SKM-1 (cell line): ENCODE data around the gene ZCCHC24.
A peak's percentile ranks its signal among the peaks of the same experiment; 100 is the strongest.

Experiments used
- DNase-seq: peaks from one replicate; lab custom pipeline; 2025; ENCODE audit not compliant: unreplicated experiment; lab: John Stamatoyannopoulos, UW

Gene ZCCHC24

DNA sequence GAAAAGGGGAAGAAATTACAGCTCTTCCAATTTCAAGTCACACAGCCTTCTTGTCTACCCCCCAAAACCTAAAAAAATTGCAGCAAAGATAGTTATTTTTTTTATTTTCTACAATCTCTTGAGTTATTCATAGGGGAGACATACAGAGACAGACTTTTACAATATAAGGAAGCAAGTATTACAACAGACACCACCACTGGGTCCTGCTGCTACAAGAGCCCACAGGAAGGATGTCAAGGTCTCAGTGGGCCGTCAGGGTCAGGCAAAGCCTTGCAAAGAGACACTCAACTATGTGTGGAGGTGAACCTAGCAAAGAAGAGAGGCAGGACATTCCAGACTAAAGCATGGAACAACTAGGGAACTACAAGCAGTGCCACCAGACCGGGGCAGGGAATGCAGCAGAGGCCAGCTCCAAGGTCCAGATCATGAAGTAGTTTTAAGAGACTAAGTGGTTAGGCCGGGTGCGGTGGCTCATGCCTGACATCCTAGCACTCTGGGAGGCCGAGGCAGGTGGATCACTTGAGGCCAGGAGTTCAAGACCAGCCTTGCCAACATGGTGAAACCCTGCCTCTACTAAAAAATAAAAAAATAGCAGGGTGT is 28.2 kb upstream of the ZCCHC24 start:
- DNase-seq = peak; percentile 40

GRCh38 chr10:79472951-79473350 is 27.5 kb upstream of the ZCCHC24 start:
- DNase-seq = no peak

DNA sequence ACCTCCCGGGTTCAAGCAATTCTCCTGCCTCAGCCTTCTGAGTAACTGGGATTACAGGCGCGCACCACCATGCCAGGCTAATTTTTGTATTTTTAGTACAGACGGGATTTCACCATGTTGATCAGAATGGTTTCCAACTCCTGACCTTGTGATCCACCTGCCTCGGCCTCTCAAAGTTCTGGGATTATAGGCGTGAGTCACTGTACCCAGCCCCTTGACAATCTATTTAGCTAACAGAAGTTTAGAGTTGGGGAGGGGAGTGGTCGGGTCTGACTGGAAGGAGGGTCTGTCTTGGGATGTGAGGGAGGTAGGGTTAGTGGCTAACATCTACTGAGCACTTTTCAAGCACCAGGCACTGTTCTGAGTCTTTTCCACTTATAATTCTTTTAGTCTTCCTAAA is 27.0 kb upstream of the ZCCHC24 start:
- no peak for DNase-seq

- DNase-seq = no peak
These were observed 26.4 kb upstream of the ZCCHC24 start for GRCh38 chr10:79471776-79472175.

DNA sequence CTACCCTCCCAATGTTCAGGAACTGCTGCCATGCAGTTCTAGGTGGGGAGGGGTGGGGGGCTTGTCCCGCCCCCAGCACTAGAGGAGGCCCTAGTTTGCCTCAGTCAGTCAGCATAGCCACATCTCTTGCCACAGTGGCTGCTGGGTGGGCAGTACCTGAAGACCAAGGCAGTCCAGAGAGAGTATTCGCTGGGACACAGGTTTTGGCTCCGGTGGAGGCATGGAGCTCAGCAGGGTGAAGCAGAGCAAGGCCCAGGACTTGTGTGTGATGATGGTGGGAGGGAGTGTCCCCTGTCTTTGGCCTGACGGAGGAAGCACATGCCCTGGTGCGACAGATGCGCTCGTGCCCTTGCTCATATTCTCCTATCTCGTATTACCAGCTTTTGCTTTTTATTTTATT is 24.7 kb upstream of the ZCCHC24 start:
- no peak for DNase-seq

GRCh38 chr10:79468841-79469585 is 23.6 kb upstream of the ZCCHC24 start:
- DNase-seq = no peak

GRCh38 chr10:79468015-79468560 is 22.7 kb upstream of the ZCCHC24 start:
- DNase-seq = peak; percentile 61

GRCh38 chr10:79465341-79465740 is 19.9 kb upstream of the ZCCHC24 start:
- no peak for DNase-seq

GRCh38 chr10:79463578-79464496 is 18.4 kb upstream of the ZCCHC24 start:
- no peak for DNase-seq

- DNase-seq = no peak
These were observed 15.3 kb upstream of the ZCCHC24 start for GRCh38 chr10:79460687-79461086.

DNA sequence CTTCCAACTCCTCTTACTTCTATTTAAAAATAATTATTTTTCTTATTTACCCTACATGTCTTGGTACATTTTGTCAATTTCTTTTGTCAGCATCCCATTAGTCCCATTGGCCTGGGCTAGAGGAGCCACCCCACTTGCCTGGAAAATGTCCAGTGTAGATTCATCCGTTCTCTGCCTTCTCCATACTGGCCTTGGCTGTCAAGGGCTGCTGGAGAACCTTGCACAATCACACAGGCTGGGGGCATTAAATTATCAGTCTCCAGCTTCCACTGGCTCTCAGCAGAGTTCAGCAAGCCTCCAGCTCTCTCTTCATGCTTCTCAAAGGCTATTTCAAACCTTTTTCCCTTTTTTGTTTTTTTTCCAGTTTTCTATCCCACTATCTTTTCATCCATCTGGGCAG is 13.8 kb upstream of the ZCCHC24 start:
- no peak for DNase-seq

- no peak for DNase-seq
These were observed 13.1 kb upstream of the ZCCHC24 start for GRCh38 chr10:79458483-79458882.

DNA sequence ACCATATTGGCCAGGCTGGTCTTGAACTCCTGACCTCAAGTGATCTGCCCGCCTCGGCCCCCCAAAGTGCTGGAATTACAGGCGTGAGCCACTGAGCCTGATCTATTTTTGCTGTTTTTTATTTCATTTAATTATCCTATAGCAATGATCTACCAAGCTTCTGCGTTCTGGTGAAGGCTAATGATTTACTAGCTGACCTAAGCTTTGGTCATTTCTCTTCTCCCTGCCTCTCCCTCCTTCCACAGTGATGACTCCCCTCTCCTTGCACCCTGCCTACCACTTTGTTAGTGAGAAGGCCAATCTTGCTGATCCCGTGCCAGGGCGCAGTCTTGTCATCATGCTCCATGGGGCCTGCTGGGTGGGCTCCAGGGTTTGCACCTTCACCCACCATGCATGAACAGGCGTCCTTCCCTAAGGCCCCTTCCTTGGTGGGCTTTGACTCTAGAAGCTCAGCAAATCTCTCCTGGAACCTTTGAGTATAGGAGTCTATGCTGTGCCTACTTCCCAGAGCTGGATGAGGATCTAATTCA is 11.9 kb upstream of the ZCCHC24 start:
- no peak for DNase-seq

GRCh38 chr10:79454259-79454658 is 8.8 kb upstream of the ZCCHC24 start:
- no peak for DNase-seq

DNA sequence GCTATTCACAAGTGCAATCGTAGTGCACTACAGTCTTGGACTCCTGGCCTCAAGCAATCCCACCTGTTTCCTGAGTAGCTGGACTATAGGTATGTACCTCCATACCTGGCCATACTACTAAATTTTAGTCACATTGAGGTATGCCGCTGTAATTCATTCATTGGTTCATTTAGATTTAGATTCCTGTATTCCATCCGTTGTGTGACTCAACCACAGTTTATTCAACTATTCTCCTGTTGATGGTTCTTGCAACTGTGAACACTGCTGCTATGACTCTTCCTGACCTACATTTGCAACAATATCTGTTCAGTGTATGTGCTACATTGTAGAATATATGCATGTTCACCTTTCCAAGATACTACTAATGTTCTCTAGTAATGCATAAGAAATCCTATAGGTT is 8.0 kb upstream of the ZCCHC24 start:
- DNase-seq = no peak

DNA sequence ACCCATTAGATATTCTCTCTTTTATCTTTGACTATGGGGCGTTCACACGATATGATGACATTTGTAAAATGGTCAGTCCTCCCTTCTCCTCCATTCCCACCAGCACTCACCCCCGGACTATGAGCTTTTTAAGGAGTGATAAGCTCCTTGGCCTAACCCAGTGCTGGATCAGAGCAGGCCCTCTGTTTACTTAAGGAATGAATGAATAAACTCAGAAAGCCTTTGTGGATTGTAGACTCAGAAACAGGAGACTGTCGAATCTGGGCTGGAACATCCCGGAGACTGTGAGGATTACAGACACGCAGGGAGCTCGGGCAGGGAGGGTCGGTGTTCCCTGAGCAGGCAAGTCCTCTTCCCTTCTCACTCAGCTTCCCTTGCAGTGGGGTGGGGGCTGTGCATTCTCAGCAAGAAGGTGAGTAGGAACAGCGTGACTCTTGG is 6.8 kb upstream of the ZCCHC24 start:
- no peak for DNase-seq

GRCh38 chr10:79451046-79451699 is 5.7 kb upstream of the ZCCHC24 start:
- DNase-seq = no peak

DNA sequence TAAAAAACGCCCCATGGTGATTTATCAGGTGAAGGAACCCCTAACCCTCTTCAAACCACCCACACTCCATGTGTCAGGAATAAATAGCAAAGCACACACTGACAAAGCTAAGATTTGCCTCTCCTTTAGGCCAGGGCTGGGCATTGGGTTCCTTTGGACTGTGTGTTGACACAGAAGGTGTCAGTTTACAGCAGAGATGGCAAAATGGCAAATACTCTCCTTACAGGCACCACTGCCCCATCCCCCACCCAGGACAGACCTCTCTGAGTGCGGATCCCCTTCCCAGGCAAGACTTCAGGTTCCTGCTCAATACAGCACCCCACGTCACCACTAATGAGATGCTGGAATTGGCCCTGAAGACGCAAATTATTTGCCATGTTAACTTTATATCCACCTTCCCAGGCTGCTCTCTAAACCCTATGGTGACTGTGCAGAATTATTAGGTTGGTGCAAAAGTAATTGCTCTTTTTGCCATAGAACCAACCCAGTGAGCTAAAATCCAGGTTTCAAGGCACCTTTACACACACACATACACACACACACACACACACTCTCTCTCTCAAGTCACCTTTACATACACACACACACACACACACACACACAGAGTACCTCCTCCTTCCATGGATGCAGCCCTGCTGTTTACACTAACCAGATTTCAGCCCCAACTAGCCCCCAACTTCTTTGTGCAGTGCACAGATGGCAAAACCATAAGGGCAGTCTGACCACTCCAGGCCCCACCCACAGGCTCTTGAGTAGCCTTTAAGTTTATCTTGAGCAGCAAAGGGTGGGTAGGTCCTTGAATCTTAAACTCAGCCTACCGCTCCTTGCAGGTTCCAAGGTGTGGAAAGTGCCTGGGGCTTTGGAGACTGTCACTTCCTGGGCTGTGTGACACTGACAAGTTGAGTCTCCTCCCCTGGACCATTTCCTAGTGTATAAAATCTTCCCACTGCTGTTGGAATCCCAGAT is 4.0 kb upstream of the ZCCHC24 start:
- DNase-seq = no peak

DNA sequence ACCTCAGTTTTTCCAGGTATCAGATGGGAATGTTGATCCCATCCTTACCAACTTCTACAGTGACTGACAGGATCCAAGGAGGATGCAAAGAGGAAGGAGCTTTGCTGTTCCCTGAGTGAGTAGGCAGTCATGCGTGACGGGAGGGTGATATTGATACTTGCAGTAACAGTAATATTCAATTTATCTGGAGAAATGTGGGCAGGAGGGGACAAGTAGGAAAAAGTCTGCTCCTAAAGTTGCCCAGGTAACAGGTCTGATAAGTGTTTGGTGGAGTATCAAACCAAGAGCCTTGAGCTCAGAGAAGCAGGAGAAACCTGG is 3.3 kb upstream of the ZCCHC24 start:
- DNase-seq = no peak
